ENCODE results near the gene ESPNL.

The ESPNL gene

DNA sequence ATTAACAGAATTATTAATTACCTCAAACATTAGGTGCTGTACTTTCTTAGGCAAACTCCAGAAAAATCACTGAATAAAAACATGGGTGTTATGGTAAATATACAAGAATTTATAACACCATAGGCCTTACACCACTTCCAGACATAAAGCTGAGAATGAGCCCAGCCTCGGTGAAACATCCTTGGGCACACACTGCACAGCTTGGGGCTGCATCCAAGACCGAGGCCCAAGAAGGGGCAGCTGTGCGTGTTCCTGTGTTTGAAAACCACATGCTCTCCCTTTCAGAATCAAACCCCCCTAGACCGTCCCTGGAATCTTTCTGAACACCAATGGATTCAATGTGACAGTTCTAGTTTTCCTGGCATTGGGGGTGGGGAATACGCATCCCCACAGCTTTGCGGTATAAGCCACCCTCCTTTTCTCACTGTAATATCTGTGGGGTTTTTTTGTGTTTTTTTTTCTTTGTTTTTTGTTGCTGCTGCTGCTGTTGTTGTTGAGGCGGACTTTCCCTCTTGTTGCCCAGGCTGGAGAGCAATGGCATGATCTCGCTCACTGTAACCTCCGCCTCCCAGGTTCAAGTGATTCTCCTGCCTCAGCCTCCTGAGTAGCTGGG, 71.5 kb downstream of the ESPNL start:
- DNase-seq (ENCODE audit: low spot score) = no peak

DNA sequence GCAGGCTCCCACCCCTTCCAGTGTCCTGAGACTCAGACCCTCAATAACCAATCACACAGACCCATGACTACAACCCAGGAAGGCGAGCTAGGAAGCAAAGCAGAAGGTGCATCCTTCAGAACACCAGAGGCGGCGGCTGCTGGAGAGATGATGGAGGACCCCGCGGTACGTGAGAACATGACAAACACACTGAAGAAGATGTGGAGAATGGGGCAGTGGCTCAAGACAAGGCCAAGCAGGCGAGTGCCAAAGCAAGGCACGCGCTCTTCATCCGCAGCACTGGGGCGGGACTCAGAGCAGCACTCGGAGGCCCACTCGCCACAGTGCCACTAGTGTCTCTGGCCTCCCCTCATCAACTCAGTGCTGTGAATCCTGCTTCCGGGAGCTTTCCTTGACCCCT, 72.3 kb downstream of the ESPNL start:
- DNase-seq (ENCODE audit: low spot score) = no peak

DNA sequence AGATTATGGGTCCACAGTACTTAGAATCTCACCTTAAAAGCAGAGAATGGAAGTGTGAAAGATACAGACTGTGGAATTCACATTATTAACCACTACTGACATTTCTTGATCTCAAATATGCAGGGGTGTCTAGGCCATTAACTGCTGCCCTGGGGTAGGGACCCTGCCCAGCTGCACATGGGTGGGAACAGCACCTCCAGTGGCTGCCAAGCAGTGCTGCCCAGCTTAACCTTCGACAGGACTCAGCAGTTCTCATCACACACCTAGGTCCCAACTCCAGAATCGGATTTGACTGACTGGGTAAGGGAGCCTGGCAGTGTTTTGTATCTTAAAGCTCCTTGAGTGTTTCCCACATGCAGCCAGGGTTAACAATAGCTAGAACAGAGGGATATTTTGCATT, 73.6 kb downstream of the ESPNL start:
- no peak for DNase-seq (ENCODE audit: low spot score)

GRCh38 chr2:238174291-238174690, 74.2 kb downstream of the ESPNL start:
- DNase-seq (ENCODE audit: low spot score) = no peak

GRCh38 chr2:238174701-238175100, 74.6 kb downstream of the ESPNL start:
- no peak for DNase-seq (ENCODE audit: low spot score)

- DNase-seq (ENCODE audit: low spot score) = no peak
These were observed 76.5 kb downstream of the ESPNL start for GRCh38 chr2:238176613-238177012.

- no peak for DNase-seq (ENCODE audit: low spot score)
These were observed 80.4 kb downstream of the ESPNL start for GRCh38 chr2:238180554-238180953.

GRCh38 chr2:238182362-238182761, 82.2 kb downstream of the ESPNL start:
- no peak for DNase-seq (ENCODE audit: low spot score)

All from kidney capillary endothelial cell (primary cell).